Left ventricle myocardium inferior (tissue), 1 donor: ENCODE data around the gene NCOR1. TPM values are rescaled to one million over a fixed set of nuclear protein-coding genes. Genes with fewer than 3 reads are reported as not detected.

ENCODE experiments used
- DNase-seq: peaks from one replicate; pipeline ENCODE4 v3.0.0-alpha.2; 2020
- H3K27ac ChIP-seq: fragments of 200-600 bp; replicated peaks from 2 replicates; pipeline ENCODE4 v1.8.0; 2021
- H3K27me3 ChIP-seq: fragments of 200-600 bp; 2 replicates; pipeline ENCODE4 v1.8.0; 2021; ENCODE audit warnings: low read depth
- H3K36me3 ChIP-seq: fragments of 200-600 bp; 2 replicates; pipeline ENCODE4 v1.8.0; 2021
- H3K4me1 ChIP-seq: fragments of 200-600 bp; 2 replicates; pipeline ENCODE4 v1.8.0; 2021
- H3K4me3 ChIP-seq: fragments of 200-600 bp; 2 replicates; pipeline ENCODE4 v1.8.0; 2021; ENCODE audit warnings: mild to moderate bottlenecking, moderate library complexity
- H3K9me3 ChIP-seq: fragments of 200-600 bp; replicated peaks from 2 replicates; pipeline ENCODE4 v1.8.0; 2021
- intact Hi-C: fragments of 100-400 bp; cut with micrococcal nuclease; formaldehyde crosslinking; loops from one replicate; pipeline ENCODE4 v1.11.0; 2022
- total RNA-seq: library from RNA; stranded (reverse); fragmentation: NEBNext Ultra II Directional; extraction: Animal tissue kit (Norgen Biotek cat#: 25700); gene quantifications from one replicate; pipeline ENCODE4 v1.2.1, GENCODE V29; 2021
- TF ChIP-seq, protein P1 (sequence below): fragments of 200-600 bp; IDR thresholded peaks from 2 replicates; pipeline ENCODE4 v1.8.0; 2021; ENCODE audit warnings: antibody characterized with exemption, mild to moderate bottlenecking, borderline replicate concordance
- donor health status: DM: no; HTN: yes; CAD: no; lungs with severe emphysema.

Gene NCOR1
- total RNA-seq, 1 donor from 2014 or later = 60.1 TPM

- peak overlapping the region; percentile 64 for H3K27ac ChIP-seq
- no peaks in the 10 kb centered on the region for H3K36me3 ChIP-seq
- peak; percentile 59 for DNase-seq
- peak overlapping the region; percentile 37 for H3K4me3 ChIP-seq
- TF ChIP-seq, protein P1, sequence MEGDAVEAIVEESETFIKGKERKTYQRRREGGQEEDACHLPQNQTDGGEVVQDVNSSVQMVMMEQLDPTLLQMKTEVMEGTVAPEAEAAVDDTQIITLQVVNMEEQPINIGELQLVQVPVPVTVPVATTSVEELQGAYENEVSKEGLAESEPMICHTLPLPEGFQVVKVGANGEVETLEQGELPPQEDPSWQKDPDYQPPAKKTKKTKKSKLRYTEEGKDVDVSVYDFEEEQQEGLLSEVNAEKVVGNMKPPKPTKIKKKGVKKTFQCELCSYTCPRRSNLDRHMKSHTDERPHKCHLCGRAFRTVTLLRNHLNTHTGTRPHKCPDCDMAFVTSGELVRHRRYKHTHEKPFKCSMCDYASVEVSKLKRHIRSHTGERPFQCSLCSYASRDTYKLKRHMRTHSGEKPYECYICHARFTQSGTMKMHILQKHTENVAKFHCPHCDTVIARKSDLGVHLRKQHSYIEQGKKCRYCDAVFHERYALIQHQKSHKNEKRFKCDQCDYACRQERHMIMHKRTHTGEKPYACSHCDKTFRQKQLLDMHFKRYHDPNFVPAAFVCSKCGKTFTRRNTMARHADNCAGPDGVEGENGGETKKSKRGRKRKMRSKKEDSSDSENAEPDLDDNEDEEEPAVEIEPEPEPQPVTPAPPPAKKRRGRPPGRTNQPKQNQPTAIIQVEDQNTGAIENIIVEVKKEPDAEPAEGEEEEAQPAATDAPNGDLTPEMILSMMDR = no peak
- H3K9me3 ChIP-seq = no peaks in the 10 kb centered on the region
- H3K27me3 ChIP-seq = no peaks in the 10 kb centered on the region
- H3K4me1 ChIP-seq = peaks cover 21% of the 10 kb centered on the region
- intact Hi-C loops = no loop called here
Measured at GRCh38 chr17:16255481-16255921, 40.2 kb upstream of the NCOR1 start.

DNA sequence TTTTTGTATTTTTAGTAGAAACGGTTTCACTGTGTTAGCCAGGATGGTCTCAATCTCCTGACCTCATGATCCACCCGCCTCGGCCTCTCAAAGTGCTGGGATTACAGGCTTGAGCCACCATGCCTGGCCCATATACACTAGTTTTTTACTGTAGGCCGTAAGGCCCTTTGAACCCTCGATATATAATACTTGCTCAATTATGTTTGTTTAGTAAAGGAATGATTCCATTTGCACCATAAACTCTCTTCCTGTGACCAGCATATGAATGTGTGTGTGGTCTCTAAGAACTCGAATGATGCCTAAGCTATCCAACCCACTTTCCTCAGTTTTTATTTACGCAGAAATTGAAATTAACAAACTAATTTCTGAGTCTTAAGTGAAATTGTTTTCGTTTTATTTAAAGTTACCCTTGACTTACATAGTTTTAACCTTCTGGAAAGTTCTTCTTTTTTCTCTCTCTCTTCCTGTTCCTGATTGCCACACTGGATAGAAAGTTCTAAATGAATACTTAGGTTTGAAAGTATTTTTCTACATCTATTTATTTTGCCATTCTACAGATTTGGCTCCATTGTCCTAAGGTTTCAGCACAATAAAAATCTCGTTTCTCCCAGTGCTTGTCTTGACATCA is 39.6 kb upstream of the NCOR1 start:
- peaks cover 21% of the 10 kb centered on the region for H3K4me1 ChIP-seq
- H3K4me3 ChIP-seq = no peak overlapping the region
- peak overlapping the region; percentile 64 for H3K27ac ChIP-seq
- no peak for DNase-seq
- intact Hi-C loops = no loop called here
- H3K27me3 ChIP-seq = no peaks in the 10 kb centered on the region
- TF ChIP-seq, protein P1 = no peak
- H3K9me3 ChIP-seq = no peaks in the 10 kb centered on the region
- H3K36me3 ChIP-seq = no peaks in the 10 kb centered on the region

- intact Hi-C loops = no loop called here
- Histone ChIP-seq H3K27me3 (no peaks in the 10 kb centered on the region), H3K4me3 (no peak overlapping the region), H3K36me3 (no peaks in the 10 kb centered on the region), H3K4me1 (peaks cover 18% of the 10 kb centered on the region), H3K9me3 (no peaks in the 10 kb centered on the region), H3K27ac (no peak overlapping the region)
- no peak for DNase-seq
- TF ChIP-seq, protein P1 = no peak
Measured at GRCh38 chr17:16251556-16251955, 36.2 kb upstream of the NCOR1 start.

- H3K4me1 ChIP-seq = peaks cover 13% of the 10 kb centered on the region
- DNase-seq = no peak
- no peaks in the 10 kb centered on the region for H3K27me3 ChIP-seq
- no peak overlapping the region for H3K27ac ChIP-seq
- intact Hi-C loops = no loop called here
- H3K4me3 ChIP-seq = no peak overlapping the region
- TF ChIP-seq, protein P1 = no peak
- no peaks in the 10 kb centered on the region for H3K36me3 ChIP-seq
- no peaks in the 10 kb centered on the region for H3K9me3 ChIP-seq
Measured at GRCh38 chr17:16251043-16251442, 35.7 kb upstream of the NCOR1 start.

GRCh38 chr17:16250635-16251034 is 35.3 kb upstream of the NCOR1 start:
- Histone ChIP-seq H3K4me3 (no peak overlapping the region), H3K9me3 (no peaks in the 10 kb centered on the region), H3K27me3 (no peaks in the 10 kb centered on the region), H3K36me3 (no peaks in the 10 kb centered on the region), H3K27ac (no peak overlapping the region), H3K4me1 (peaks cover 9% of the 10 kb centered on the region)
- TF ChIP-seq, protein P1 = no peak
- intact Hi-C loops = no loop called here
- DNase-seq = no peak
